ENCODE results near the gene MYO1D.

DNA sequence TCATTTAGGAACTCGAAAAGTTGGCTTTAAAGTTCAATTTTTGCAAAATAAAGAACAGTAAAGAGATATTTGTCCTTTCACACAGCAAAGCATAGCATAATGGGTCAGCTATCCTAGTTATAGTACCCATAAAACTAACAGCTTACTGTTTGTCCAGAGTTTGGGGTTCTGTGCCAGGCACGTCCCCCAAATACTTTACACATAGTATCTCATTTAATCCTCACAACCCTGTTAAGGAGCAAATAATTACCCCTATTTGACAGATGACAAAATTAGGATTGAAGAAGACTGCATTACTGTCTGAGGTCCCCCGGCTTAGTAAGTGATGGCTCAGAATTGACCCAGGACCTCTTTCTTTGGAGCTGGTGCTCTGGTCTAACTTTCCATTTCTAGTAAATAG lies 52.6 kb downstream of the MYO1D start:
- TF ChIP-seq, protein P1, sequence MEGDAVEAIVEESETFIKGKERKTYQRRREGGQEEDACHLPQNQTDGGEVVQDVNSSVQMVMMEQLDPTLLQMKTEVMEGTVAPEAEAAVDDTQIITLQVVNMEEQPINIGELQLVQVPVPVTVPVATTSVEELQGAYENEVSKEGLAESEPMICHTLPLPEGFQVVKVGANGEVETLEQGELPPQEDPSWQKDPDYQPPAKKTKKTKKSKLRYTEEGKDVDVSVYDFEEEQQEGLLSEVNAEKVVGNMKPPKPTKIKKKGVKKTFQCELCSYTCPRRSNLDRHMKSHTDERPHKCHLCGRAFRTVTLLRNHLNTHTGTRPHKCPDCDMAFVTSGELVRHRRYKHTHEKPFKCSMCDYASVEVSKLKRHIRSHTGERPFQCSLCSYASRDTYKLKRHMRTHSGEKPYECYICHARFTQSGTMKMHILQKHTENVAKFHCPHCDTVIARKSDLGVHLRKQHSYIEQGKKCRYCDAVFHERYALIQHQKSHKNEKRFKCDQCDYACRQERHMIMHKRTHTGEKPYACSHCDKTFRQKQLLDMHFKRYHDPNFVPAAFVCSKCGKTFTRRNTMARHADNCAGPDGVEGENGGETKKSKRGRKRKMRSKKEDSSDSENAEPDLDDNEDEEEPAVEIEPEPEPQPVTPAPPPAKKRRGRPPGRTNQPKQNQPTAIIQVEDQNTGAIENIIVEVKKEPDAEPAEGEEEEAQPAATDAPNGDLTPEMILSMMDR (IDR thresholded peaks at IDR 0.05) = no peak
- TF ChIP-seq SIN3A (IDR thresholded peaks at IDR 0.05; ENCODE audit: borderline replicate concordance, insufficient read depth, low read depth, low read length) = no peak
- TF ChIP-seq POLR2AphosphoS5 (IDR thresholded peaks at IDR 0.05; ENCODE audit: low read depth, low read length) = no peak
- TF ChIP-seq, protein P2, sequence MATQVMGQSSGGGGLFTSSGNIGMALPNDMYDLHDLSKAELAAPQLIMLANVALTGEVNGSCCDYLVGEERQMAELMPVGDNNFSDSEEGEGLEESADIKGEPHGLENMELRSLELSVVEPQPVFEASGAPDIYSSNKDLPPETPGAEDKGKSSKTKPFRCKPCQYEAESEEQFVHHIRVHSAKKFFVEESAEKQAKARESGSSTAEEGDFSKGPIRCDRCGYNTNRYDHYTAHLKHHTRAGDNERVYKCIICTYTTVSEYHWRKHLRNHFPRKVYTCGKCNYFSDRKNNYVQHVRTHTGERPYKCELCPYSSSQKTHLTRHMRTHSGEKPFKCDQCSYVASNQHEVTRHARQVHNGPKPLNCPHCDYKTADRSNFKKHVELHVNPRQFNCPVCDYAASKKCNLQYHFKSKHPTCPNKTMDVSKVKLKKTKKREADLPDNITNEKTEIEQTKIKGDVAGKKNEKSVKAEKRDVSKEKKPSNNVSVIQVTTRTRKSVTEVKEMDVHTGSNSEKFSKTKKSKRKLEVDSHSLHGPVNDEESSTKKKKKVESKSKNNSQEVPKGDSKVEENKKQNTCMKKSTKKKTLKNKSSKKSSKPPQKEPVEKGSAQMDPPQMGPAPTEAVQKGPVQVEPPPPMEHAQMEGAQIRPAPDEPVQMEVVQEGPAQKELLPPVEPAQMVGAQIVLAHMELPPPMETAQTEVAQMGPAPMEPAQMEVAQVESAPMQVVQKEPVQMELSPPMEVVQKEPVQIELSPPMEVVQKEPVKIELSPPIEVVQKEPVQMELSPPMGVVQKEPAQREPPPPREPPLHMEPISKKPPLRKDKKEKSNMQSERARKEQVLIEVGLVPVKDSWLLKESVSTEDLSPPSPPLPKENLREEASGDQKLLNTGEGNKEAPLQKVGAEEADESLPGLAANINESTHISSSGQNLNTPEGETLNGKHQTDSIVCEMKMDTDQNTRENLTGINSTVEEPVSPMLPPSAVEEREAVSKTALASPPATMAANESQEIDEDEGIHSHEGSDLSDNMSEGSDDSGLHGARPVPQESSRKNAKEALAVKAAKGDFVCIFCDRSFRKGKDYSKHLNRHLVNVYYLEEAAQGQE (IDR thresholded peaks at IDR 0.05; ENCODE audit: insufficient read depth in 1 of 2, low read depth in 2 of 2, low read length in 1 of 2) = no peak
- TF ChIP-seq TCF7L2 (IDR thresholded peaks at IDR 0.05; ENCODE audit: low read depth, low read length) = no peak

Measured in Panc1 (cell line).